Loucy (cell line): Measurements from ENCODE around the gene TCTN1.

ENCODE experiments used
- H2AFZ ChIP-seq: fragments of 200-600 bp; sonication (generic); 2 replicates; pipeline ENCODE4 v1.6.0; 2016; ENCODE audit warnings: antibody characterized with exemption, mild to moderate bottlenecking, low read length, moderate library complexity
- H3F3A ChIP-seq: fragments of 200-600 bp; 2 replicates; pipeline ENCODE4 v1.6.0; 2016; ENCODE audit warnings: antibody characterized with exemption, low read depth, mild to moderate bottlenecking
- H3K27me3 ChIP-seq: fragments of 200-600 bp; sonication (generic); 2 replicates; pipeline ENCODE4 v1.6.1; 2014; ENCODE audit warnings: low read length, mild to moderate bottlenecking; ENCODE audit not compliant: insufficient read depth, poor library complexity, severe bottlenecking
- H3K36me3 ChIP-seq: fragments of 200-600 bp; sonication (generic); 2 replicates; pipeline ENCODE4 v1.6.1; 2016; ENCODE audit warnings: low read length; ENCODE audit not compliant: insufficient read depth
- H3K4me1 ChIP-seq: fragments of 200-600 bp; sonication (generic); 2 replicates; pipeline ENCODE4 v1.5.1; 2014; ENCODE audit warnings: low read length, mild to moderate bottlenecking; ENCODE audit not compliant: insufficient read depth, poor library complexity, severe bottlenecking
- H3K4me2 ChIP-seq: fragments of 200-600 bp; sonication (generic); 2 replicates; pipeline ENCODE4 v1.6.0; 2014; ENCODE audit warnings: antibody characterized with exemption, low read length, low read depth, mild to moderate bottlenecking; ENCODE audit not compliant: poor library complexity, severe bottlenecking
- H3K4me3 ChIP-seq: fragments of 200-600 bp; sonication (generic); 2 replicates; pipeline ENCODE4 v1.5.1; 2014; ENCODE audit warnings: low read length, mild to moderate bottlenecking, mixed read lengths; ENCODE audit not compliant: poor library complexity, severe bottlenecking
- H3K79me2 ChIP-seq: fragments of 200-600 bp; sonication (generic); 2 replicates; pipeline ENCODE4 v1.6.1; 2014; ENCODE audit warnings: low read length; ENCODE audit not compliant: insufficient read depth
- H3K9ac ChIP-seq: fragments of 200-600 bp; sonication (generic); 2 replicates; pipeline ENCODE4 v1.6.0; 2014; ENCODE audit warnings: mild to moderate bottlenecking, low read depth, low read length, moderate library complexity; ENCODE audit not compliant: poor library complexity, severe bottlenecking
- H3K9me2 ChIP-seq: fragments of 200-600 bp; sonication (generic); replicated peaks from 2 replicates; pipeline ENCODE4 v1.6.1; 2016; ENCODE audit warnings: low read depth, low read length, mixed read lengths
- H3K9me3 ChIP-seq: fragments of 200-600 bp; sonication (generic); 2 replicates; pipeline ENCODE4 v1.6.1; 2014; ENCODE audit warnings: mild to moderate bottlenecking, antibody characterized with exemption, low read length, low read depth; ENCODE audit not compliant: insufficient read depth
- H4K20me1 ChIP-seq: fragments of 200-600 bp; sonication (generic); 2 replicates; pipeline ENCODE4 v1.6.0; 2014; ENCODE audit warnings: antibody characterized with exemption, low read length, mild to moderate bottlenecking; ENCODE audit not compliant: insufficient read depth, poor library complexity, severe bottlenecking
- CTCF ChIP-seq: fragments of 200-600 bp; sonication (generic); conservative IDR thresholded peaks from 2 replicates; pipeline ENCODE4 v1.5.1; 2014; ENCODE audit warnings: mild to moderate bottlenecking, antibody characterized with exemption, low read length
- EZH2phosphoT487 ChIP-seq: fragments of 200-600 bp; IDR thresholded peaks from 2 replicates; pipeline ENCODE4 v1.6.1; 2018; ENCODE audit warnings: antibody characterized with exemption, mild to moderate bottlenecking, moderate library complexity, borderline replicate concordance

The TCTN1 gene

GRCh38 chr12:110622582-110622981, 8.7 kb downstream of the TCTN1 start:
- no peaks in the 10 kb centered on the region for H3K36me3 ChIP-seq
- no peaks in the 10 kb centered on the region for H3F3A ChIP-seq
- H3K4me3 ChIP-seq: no peak overlapping the region
- no peaks in the 10 kb centered on the region for H3K9me3 ChIP-seq
- H3K9ac ChIP-seq: no peak overlapping the region
- H4K20me1 ChIP-seq: no peaks in the 10 kb centered on the region
- no peak overlapping the region for H3K4me2 ChIP-seq
- H3K9me2 ChIP-seq: no peaks in the 10 kb centered on the region
- H2AFZ ChIP-seq: no peak overlapping the region
- H3K27me3 ChIP-seq: no peaks in the 10 kb centered on the region
- no peaks in the 10 kb centered on the region for H3K79me2 ChIP-seq
- TF ChIP-seq CTCF (no peak), EZH2phosphoT487 (no peak)
- no peaks in the 10 kb centered on the region for H3K4me1 ChIP-seq

GRCh38 chr12:110627500-110628195, 13.7 kb downstream of the TCTN1 start:
- Histone ChIP-seq H3K4me1 (no peaks in the 10 kb centered on the region), H3F3A (no peaks in the 10 kb centered on the region), H3K4me3 (no peak overlapping the region), H3K9me3 (no peaks in the 10 kb centered on the region), H3K4me2 (no peak overlapping the region), H3K36me3 (no peaks in the 10 kb centered on the region), H3K27me3 (no peaks in the 10 kb centered on the region), H3K79me2 (no peaks in the 10 kb centered on the region), H2AFZ (no peak overlapping the region), H3K9me2 (no peaks in the 10 kb centered on the region), H3K9ac (no peak overlapping the region), H4K20me1 (no peaks in the 10 kb centered on the region)
- TF ChIP-seq EZH2phosphoT487: no peak
- TF ChIP-seq CTCF: no peak

GRCh38 chr12:110635055-110635454, 21.1 kb downstream of the TCTN1 start:
- Histone ChIP-seq H3K9me2 (no peaks in the 10 kb centered on the region), H3F3A (no peaks in the 10 kb centered on the region), H3K9me3 (no peaks in the 10 kb centered on the region), H3K9ac (no peak overlapping the region), H3K4me1 (peaks cover 24% of the 10 kb centered on the region), H3K27me3 (no peaks in the 10 kb centered on the region), H4K20me1 (no peaks in the 10 kb centered on the region), H3K4me3 (no peak overlapping the region), H3K79me2 (no peaks in the 10 kb centered on the region), H2AFZ (no peak overlapping the region), H3K36me3 (no peaks in the 10 kb centered on the region), H3K4me2 (no peak overlapping the region)
- TF ChIP-seq EZH2phosphoT487 (no peak), CTCF (no peak)
